Liver (tissue), 9 donors: ENCODE results near the gene GJC1. TPM values are rescaled to one million over a fixed set of nuclear protein-coding genes. Genes with fewer than 3 reads are reported as not detected.

ENCODE experiments used
- DNase-seq: peaks from one replicate; pipeline ENCODE4 v3.0.0-alpha.2; 2017; ENCODE audit warnings: low spot score
- H3K27ac ChIP-seq, 2 donors: one replicate each; pipeline ENCODE4 v1.7.0; 2013; ENCODE audit warnings: inconsistent platforms in 2 of 2, low read length in 2 of 2, control low read depth in 1 of 2, low read depth in 1 of 2, mild to moderate bottlenecking in 1 of 2
- H3K27me3 ChIP-seq, 4 donors: one replicate each; pipeline versions ENCODE4 v1.6.1 to v1.7.0; 2013; ENCODE audit warnings: low read length in 3 of 4, inconsistent platforms in 1 of 4, mild to moderate bottlenecking in 1 of 4, moderate library complexity in 1 of 4; ENCODE audit not compliant: control insufficient read depth in 4 of 4, insufficient read depth in 4 of 4
- H3K36me3 ChIP-seq, 4 donors: one replicate each; pipeline versions ENCODE4 v1.6.1 to v1.7.0; 2013; ENCODE audit warnings: low read length in 3 of 4, mild to moderate bottlenecking in 3 of 4, low read depth in 1 of 4, moderate library complexity in 1 of 4; ENCODE audit not compliant: control insufficient read depth in 4 of 4, insufficient read depth in 3 of 4
- H3K4me1 ChIP-seq, 4 donors: one replicate each; pipeline versions ENCODE4 v1.6.1 to v1.7.0; 2013; ENCODE audit warnings: low read length in 3 of 4, mild to moderate bottlenecking in 3 of 4, moderate library complexity in 1 of 4; ENCODE audit not compliant: control insufficient read depth in 4 of 4, insufficient read depth in 4 of 4
- H3K4me3 ChIP-seq, 3 donors: one replicate each; pipeline versions ENCODE4 v1.6.1 to v1.7.0; 2013; ENCODE audit warnings: low read length in 3 of 3, control low read depth in 1 of 3, low read depth in 1 of 3, mild to moderate bottlenecking in 1 of 3
- H3K9ac ChIP-seq, 2 donors: one replicate each; pipeline ENCODE4 v1.7.0; 2013; ENCODE audit warnings: low read length in 2 of 2, mild to moderate bottlenecking in 2 of 2, moderate library complexity in 2 of 2, control low read depth in 1 of 2, low read depth in 1 of 2
- H3K9me3 ChIP-seq, 4 donors: one replicate each; pipeline versions ENCODE4 v1.6.1 to v1.7.0; 2013; ENCODE audit warnings: low read length in 3 of 4; ENCODE audit not compliant: control insufficient read depth in 4 of 4
- ATF3 ChIP-seq: IDR thresholded peaks from 2 replicates; pipeline ENCODE4 v1.6.1; 2016; ENCODE audit warnings: antibody characterized with exemption
- CTCF ChIP-seq: fragments of 150-350 bp; IDR thresholded peaks from 2 replicates; pipeline ENCODE4 v1.5.1; 2017; ENCODE audit warnings: improper control_type of control experiment, low read depth, low read length; ENCODE audit not compliant: missing input control
- EGR1 ChIP-seq, 2 donors: IDR thresholded peaks; 2 replicates each; pipeline ENCODE4 v1.6.1; 2016 to 2018; ENCODE audit warnings: antibody characterized with exemption in 2 of 2, low read depth in 2 of 2
- FOXA1 ChIP-seq: IDR thresholded peaks from 2 replicates; pipeline ENCODE4 v1.6.1; 2016; ENCODE audit warnings: antibody characterized with exemption
- FOXA2 ChIP-seq: IDR thresholded peaks from 2 replicates; pipeline ENCODE4 v1.6.1; 2016; ENCODE audit warnings: antibody characterized with exemption
- GABPA ChIP-seq, 2 donors: IDR thresholded peaks in 1 of 2; conservative IDR thresholded peaks in 1 of 2; 2 replicates each; pipeline ENCODE4 v1.6.1; 2016; ENCODE audit warnings: antibody characterized with exemption in 2 of 2, mild to moderate bottlenecking in 1 of 2, moderate library complexity in 1 of 2
- HNF4G ChIP-seq: IDR thresholded peaks from 2 replicates; pipeline ENCODE4 v1.6.1; 2016; ENCODE audit warnings: antibody characterized with exemption
- JUND ChIP-seq, 2 donors: IDR thresholded peaks; 2 replicates each; pipeline ENCODE4 v1.6.1; 2016; ENCODE audit warnings: antibody characterized with exemption in 2 of 2
- MAX ChIP-seq: IDR thresholded peaks from 2 replicates; pipeline ENCODE4 v1.6.1; 2016; ENCODE audit warnings: antibody characterized with exemption
- NR2F2 ChIP-seq: IDR thresholded peaks from 2 replicates; pipeline ENCODE4 v1.6.1; 2016; ENCODE audit warnings: antibody characterized with exemption
- RXRA ChIP-seq, 2 donors: IDR thresholded peaks; 2 replicates each; pipeline ENCODE4 v1.6.1; 2017 to 2018; ENCODE audit warnings: antibody characterized with exemption in 2 of 2, mild to moderate bottlenecking in 1 of 2
- SP1 ChIP-seq: IDR thresholded peaks from 2 replicates; pipeline ENCODE4 v1.6.1; 2018; ENCODE audit warnings: antibody characterized with exemption, mild to moderate bottlenecking
- YY1 ChIP-seq: IDR thresholded peaks from 2 replicates; pipeline ENCODE4 v1.6.1; 2016; ENCODE audit warnings: antibody characterized with exemption, mild to moderate bottlenecking
- ZBTB33 ChIP-seq: IDR thresholded peaks from 2 replicates; pipeline ENCODE4 v1.6.1; 2016; ENCODE audit warnings: antibody characterized with exemption
- WGBS: extraction: QIAGEN DNeasy Blood & Tissue Kit; methylation state at CpG from one replicate; pipeline ENCODE4 v1.1.7; 2013; 5-methylcytosine and 5-hydroxymethylcytosine counted together
- polyA plus RNA-seq, 2 donors: library from polyadenylated mRNA; stranded (reverse) in 1 of 2; unstranded in 1 of 2; fragments of 200-250 nt in 1 of 2; fragments of >200 nt in 1 of 2; fragmentation: Nextera tagmentation in 1 of 2; extraction: Ambion mirVana in 1 of 2; gene quantifications; one replicate each; pipeline versions ENCODE4 v1.2.1 to v1.2.3, GENCODE V29; 2013 to 2015
- total RNA-seq, 2 donors: library from RNA; depleted of rRNA; stranded (reverse); fragments of >200 nt; gene quantifications; one replicate each; pipeline ENCODE4 v1.2.3, GENCODE V29; 2014
- donor health status: healthy.
- donor health status: healthy.
- donor health status: healthy.
- donor health status: healthy.
- donor health status: healthy.

The GJC1 gene
- total and polyA plus RNA-seq, 4 donors = 0.17 to 1.4 (median 0.77) TPM

DNA sequence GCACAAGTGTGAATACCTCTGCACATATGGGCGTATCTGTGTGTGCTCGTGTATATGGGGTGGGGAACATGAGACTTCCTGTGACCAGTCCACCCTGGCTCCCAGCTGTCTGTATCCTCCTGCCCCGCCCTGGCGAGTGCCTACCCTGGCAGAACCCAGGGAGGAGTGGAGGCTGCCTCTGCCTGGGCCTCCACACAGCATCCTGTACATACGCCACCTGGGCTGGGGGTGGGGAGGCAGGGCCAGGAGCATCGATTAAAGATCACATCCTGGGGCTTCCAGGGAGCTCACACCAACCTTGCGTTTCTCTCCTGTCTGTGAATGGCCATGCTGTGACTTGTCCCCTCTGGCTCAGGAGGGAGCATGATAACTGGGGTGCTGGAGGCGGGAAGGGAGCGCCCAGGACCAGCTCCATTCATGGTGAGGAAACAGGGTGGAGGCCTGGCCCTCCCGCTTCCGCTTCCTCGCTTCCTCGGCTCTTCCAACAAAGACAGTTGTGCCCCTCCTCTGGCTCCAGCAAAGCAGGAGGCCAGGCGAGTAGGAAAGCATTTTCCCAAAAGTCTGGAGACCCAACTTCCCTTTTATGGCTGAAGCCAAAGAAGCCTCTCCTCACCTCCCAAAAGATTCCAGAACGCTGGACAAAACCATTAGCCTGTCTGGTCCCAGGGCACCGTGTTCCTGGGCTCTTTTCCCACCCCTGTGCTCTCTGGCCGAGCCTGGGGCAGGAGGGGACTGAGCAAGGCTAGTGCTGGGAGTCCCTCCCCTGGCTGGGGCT lies 48.3 kb downstream of the GJC1 start:
- H3K9me3 ChIP-seq = no peaks in the 10 kb centered on the region
- no peaks in the 10 kb centered on the region for H3K36me3 ChIP-seq
- WGBS = 64% methylated on average over 17 of the region's 17 CpGs
- TF ChIP-seq YY1 = no peak
- TF ChIP-seq GABPA (IDR thresholded peaks at IDR 0.05 in 1 of 2, conservative IDR thresholded peaks at IDR 0.05 in 1 of 2) = no peak
- no peak for TF ChIP-seq MAX
- no peak for TF ChIP-seq CTCF
- DNase-seq = no peak
- H3K4me3 ChIP-seq = no peak overlapping the region
- peaks cover 0 to 8% (median 3%) of the 10 kb centered on the region in 4 donors for H3K4me1 ChIP-seq
- peak overlapping the region in 1 of 2 donors; percentile 1 for H3K27ac ChIP-seq
- peaks cover 0 to 2% (median 0%) of the 10 kb centered on the region in 4 donors for H3K27me3 ChIP-seq
- H3K9ac ChIP-seq = no peak overlapping the region

GRCh38 chr17:44780845-44781480 lies 49.1 kb downstream of the GJC1 start:
- Histone ChIP-seq H3K27ac (no peak overlapping the region), H3K9ac (no peak overlapping the region), H3K4me1 (peaks cover 2 to 13% (median 7%) of the 10 kb centered on the region in 4 donors), H3K9me3 (no peaks in the 10 kb centered on the region), H3K27me3 (peaks cover 0 to 5% (median 0%) of the 10 kb centered on the region in 4 donors), H3K4me3 (no peak overlapping the region), H3K36me3 (no peaks in the 10 kb centered on the region)
- TF ChIP-seq FOXA2 = no peak
- no peak for TF ChIP-seq RXRA (IDR thresholded peaks at IDR 0.05)
- TF ChIP-seq NR2F2 = no peak
- no peak for TF ChIP-seq CTCF
- no peak for TF ChIP-seq GABPA (IDR thresholded peaks at IDR 0.05 in 1 of 2, conservative IDR thresholded peaks at IDR 0.05 in 1 of 2)
- no peak for TF ChIP-seq JUND (IDR thresholded peaks at IDR 0.05)
- TF ChIP-seq HNF4G = no peak
- no peak for TF ChIP-seq ZBTB33
- TF ChIP-seq ATF3 = no peak
- no peak for TF ChIP-seq YY1
- no peak for TF ChIP-seq SP1
- TF ChIP-seq EGR1 (IDR thresholded peaks at IDR 0.05; ENCODE audit: low read depth in 2 of 2) = no peak
- no peak for TF ChIP-seq FOXA1
- DNase-seq = no peak
- 92% methylated on average over 14 of the region's 14 CpGs for WGBS
